Stimulated activated CD4-positive, alpha-beta T cell treated with anti-CD3 and anti-CD28 coated beads, Interleukin-15, amount 100 ng/mL, for 24 hours (primary cell): ENCODE data around the gene LONRF2.
A peak's percentile ranks its signal among the peaks of the same experiment; 100 is the strongest.

ENCODE experiments used
- DNase-seq: peaks from one replicate; pipeline ENCODE4 v3.0.0-alpha.2; 2020

Gene LONRF2

GRCh38 chr2:100274076-100274475, 48.2 kb downstream of the LONRF2 start:
- no peak for DNase-seq

GRCh38 chr2:100273387-100273786, 48.9 kb downstream of the LONRF2 start:
- no peak for DNase-seq

DNA sequence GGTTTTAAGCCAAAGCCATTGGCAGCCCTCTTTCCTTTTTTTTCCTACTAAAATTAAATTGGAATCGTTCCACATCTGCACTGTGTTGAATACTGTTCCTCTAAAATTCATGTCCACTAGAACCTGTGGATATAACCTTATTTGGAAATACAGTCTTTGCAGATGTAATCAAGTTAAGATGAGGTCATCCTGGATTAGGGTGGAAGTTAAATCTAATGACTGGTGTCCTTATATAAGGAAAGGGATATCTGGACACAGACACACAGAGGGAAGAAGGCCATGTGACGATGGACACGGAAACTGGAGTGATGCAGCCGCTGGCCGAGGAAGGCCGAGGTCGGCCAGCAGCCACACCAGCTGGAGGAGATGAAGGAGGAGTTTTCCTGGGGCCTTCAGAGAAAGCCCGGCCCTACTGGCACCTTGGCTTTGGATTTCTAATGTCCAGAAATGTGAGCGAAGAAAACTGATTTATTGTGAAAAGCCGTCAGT, 49.4 kb downstream of the LONRF2 start:
- DNase-seq, result no peak

- no peak for DNase-seq
Observed at GRCh38 chr2:100271210-100271609, 51.1 kb downstream of the LONRF2 start.

- no peak for DNase-seq
Observed at GRCh38 chr2:100270381-100271146, 51.7 kb downstream of the LONRF2 start.

DNA sequence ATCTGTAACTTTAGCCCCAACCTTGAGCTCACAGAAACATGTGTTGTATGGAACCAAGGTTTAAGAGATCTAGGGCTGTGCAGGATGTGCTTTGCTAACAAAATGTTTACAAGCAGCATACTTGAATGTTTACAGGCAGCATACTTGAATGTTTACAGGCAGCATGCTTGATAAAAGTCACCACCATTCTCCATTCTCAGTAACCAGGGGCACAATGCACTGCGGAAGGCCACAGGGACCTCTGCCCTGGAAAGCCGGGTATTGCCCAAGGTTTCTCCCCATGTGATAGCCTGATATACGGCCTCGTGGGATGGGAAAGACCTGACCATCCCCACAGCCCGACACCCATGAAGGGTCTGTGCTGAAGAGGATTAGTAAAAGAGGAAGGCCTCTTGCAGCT, 52.4 kb downstream of the LONRF2 start:
- DNase-seq, result no peak

- DNase-seq, result no peak
Observed at GRCh38 chr2:100268986-100269385, 53.3 kb downstream of the LONRF2 start.

- no peak for DNase-seq
Observed at GRCh38 chr2:100267751-100268150, 54.5 kb downstream of the LONRF2 start.

GRCh38 chr2:100266126-100266525, 56.2 kb downstream of the LONRF2 start:
- DNase-seq, result no peak

GRCh38 chr2:100265226-100265625, 57.1 kb downstream of the LONRF2 start:
- DNase-seq, result no peak

- DNase-seq, result no peak
Observed at GRCh38 chr2:100264651-100265050, 57.6 kb downstream of the LONRF2 start.

GRCh38 chr2:100264121-100264520, 58.2 kb downstream of the LONRF2 start:
- no peak for DNase-seq

- peak; percentile 68 for DNase-seq
Observed at GRCh38 chr2:100262555-100263320, 59.6 kb downstream of the LONRF2 start.

- no peak for DNase-seq
Observed at GRCh38 chr2:100262046-100262445, 60.3 kb downstream of the LONRF2 start.

GRCh38 chr2:100260712-100261620, 61.3 kb downstream of the LONRF2 start:
- peak; percentile 38 for DNase-seq

DNA sequence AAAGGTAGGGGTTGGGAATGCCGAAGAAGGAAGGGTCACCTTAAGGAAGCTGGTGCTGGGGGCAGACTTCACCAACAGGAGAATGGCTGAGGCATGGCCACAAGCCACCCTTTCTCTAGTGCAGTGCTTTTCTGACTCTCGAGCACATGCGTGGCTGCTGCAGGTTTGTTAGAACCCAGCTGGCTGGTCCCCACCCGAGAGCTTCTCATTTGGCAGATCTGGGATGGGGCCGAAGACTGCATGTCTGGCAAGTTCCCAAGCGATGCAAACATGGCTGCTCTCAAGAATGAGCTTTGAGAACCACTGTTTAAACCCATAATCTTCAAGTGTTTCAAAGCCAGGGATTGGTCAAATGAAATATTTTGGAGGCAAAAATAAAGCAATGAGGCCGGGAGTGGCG, 63.2 kb downstream of the LONRF2 start:
- DNase-seq, result no peak

DNA sequence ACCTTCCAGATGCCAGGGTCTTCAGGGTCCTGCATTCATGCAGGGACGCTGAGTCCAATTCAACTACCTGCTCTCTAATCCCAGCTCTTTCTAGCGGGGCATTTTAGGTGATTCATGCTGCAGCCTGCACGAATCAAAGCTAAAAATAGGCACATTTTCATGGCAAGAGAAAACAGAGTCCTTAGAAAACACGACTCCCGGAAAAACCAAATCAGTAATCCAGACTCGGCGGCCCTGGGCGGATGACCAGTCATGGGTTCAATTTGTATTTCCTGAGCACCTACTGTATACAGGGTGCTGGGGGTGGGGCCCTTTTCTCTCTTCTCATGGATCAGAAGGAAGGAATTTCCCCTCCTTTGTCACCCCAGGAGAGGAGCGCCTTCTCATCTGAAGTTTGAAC, 64.4 kb downstream of the LONRF2 start:
- DNase-seq, result no peak

GRCh38 chr2:100256849-100257248, 65.5 kb downstream of the LONRF2 start:
- DNase-seq, result no peak

GRCh38 chr2:100256416-100256815, 65.9 kb downstream of the LONRF2 start:
- no peak for DNase-seq

DNA sequence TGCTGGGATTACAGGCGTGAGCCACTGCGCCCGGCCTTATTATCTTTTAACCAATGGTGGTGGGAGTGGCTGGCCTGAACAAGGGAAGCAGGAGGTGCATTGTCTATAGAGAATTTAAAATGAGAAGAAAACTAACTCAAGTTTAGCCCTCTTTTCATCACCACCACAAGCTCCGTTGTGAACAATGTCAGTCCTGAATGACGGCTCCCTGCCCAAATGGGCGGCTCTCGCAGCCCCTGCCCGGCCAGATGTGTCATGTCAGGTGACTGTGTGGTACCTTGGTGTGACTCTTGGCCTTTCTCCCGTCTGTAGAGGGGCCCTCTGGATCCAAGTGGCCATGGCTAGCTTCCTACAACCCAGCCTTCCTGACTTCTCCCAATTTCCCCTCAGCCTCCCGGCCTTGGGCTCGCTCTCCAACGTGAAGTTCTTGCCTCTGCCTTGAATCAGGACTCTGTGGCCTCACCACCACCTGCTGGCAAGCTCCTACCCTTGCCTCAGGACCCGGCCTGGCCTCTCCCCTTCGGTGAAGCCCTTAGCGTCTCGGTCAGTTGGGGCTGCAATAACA, 67.6 kb downstream of the LONRF2 start:
- no peak for DNase-seq

- DNase-seq, result no peak
Observed at GRCh38 chr2:100253786-100254185, 68.5 kb downstream of the LONRF2 start.

DNA sequence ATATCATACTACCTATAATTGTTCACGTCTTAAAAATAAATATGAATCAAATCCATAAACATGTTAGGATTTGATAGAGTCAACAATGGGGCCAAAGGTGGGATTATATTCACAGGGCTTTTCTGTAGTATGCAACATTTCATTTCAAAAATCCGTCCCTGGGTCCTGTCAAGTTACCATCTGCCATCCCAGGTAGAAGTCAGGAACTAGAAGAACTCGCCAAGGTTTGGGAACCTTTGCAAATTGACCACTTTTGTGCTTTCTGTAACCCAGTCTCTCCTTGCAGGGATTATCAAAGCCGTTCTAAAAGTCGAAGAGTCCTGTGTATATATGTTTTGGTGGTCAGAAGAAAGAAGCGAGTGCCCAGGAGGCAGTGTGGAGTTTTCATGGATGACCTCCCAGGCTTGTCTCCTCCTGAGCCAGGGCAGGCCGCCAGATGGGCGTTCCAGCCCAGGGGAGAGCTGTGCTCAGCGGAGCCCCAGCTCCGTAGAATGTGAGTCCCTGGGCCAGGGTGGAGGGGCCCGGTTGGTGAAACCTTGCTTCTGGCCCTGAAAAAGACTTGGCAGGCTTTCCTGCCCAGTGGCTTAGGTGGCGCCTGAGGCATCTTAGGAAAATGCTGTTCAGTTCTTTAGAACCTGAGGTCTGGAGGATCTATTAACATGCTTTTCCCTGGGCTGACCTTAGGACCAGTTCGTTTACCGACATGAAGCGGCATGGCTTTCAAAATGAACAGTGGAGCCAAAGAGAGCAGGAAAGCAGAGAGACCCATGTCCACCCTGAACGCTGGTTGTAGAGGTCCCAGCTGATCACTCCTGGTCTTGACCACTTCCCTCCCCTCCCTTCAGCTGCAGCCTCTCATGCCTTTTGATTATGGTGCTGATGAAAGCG, 69.2 kb downstream of the LONRF2 start:
- DNase-seq, result no peak
